ENCODE results near the gene MACF1.
"Not testable (repeated sequence)": the region's sequence is repeated elsewhere in the genome, so short reads cannot be mapped to it uniquely, and the experiment has no call there.

The MACF1 gene

GRCh38 chr1:39524591-39525365, 320.3 kb downstream of the MACF1 start:
- no peak for DNase-seq

GRCh38 chr1:39525366-39526165, 321.1 kb downstream of the MACF1 start:
- DNase-seq = no peak

- DNase-seq = no peak
These were observed 322.1 kb downstream of the MACF1 start for GRCh38 chr1:39526466-39527189.

GRCh38 chr1:39527190-39527579, 322.7 kb downstream of the MACF1 start:
- DNase-seq = not testable (repeated sequence)

GRCh38 chr1:39528082-39528481, 323.6 kb downstream of the MACF1 start:
- DNase-seq = no peak

GRCh38 chr1:39529901-39530535, 325.5 kb downstream of the MACF1 start:
- DNase-seq = no peak

- DNase-seq = no peak
These were observed 327.0 kb downstream of the MACF1 start for GRCh38 chr1:39531526-39531925.

- DNase-seq = no peak
These were observed 328.9 kb downstream of the MACF1 start for GRCh38 chr1:39533442-39533841.

Measured in activated CD8-positive, alpha-beta memory T cell treated with anti-CD3 and anti-CD28 coated beads, Interleukin-2, amount 50 U/mL, for 4 hours (primary cell).